H1 (cell line): ENCODE data around the gene MCF2L2. TPM values are rescaled to one million over a fixed set of nuclear protein-coding genes. Genes with fewer than 3 reads are reported as not detected.

Experiments used
- CTCF ChIA-PET: fragments of 300-600 bp; sonication (Branson Sonifier 250); formaldehyde crosslinking; loops from one replicate; lab custom pipeline; 2021; ENCODE audit not compliant: partially characterized antibody; lab: Charles Lee
- POLR2A ChIA-PET: fragments of 300-600 bp; sonication (Branson Sonifier 250); formaldehyde crosslinking; loops from one replicate; lab custom pipeline; 2021; ENCODE audit warnings: inconsistent platforms; ENCODE audit not compliant: partially characterized antibody; lab: Charles Lee
- DNase-seq, 2 experiments: peaks; one replicate each; pipeline versions ENCODE4 v3.0.0 to v3.0.0-alpha.2; 2010 to 2022; ENCODE audit warnings: low spot score in 2 of 2, low read depth in 1 of 2, mixed read lengths in 1 of 2
- FAIRE-seq: peaks from 2 replicates; lab custom pipeline; 2011; peaks lifted over from hg19 to GRCh38; lab: Jason Lieb, UNC
- H2AFZ ChIP-seq: 2 replicates; pipeline ENCODE4 v1.8.1; 2012; ENCODE audit warnings: low read length, inconsistent platforms
- H2AK5ac ChIP-seq: 2 replicates; pipeline ENCODE4 v1.6.1; 2013; ENCODE audit warnings: low read depth, low read length
- H2BK120ac ChIP-seq: replicated peaks from 2 replicates; pipeline ENCODE3; 2013; ENCODE audit warnings: low read depth, low read length, inconsistent platforms
- H2BK12ac ChIP-seq: 2 replicates; pipeline ENCODE4 v1.6.1; 2013; ENCODE audit warnings: low read depth, low read length
- H2BK15ac ChIP-seq: 2 replicates; pipeline ENCODE4 v1.6.1; 2013; ENCODE audit warnings: low read length
- H2BK20ac ChIP-seq: 2 replicates; pipeline ENCODE4 v1.6.1; 2013; ENCODE audit warnings: low read length
- H2BK5ac ChIP-seq: 2 replicates; pipeline ENCODE4 v1.6.1; 2013; ENCODE audit warnings: low read depth, low read length
- H3K14ac ChIP-seq: 2 replicates; pipeline ENCODE4 v1.6.1; 2013; ENCODE audit warnings: inconsistent platforms; ENCODE audit not compliant: insufficient read length
- H3K18ac ChIP-seq: 2 replicates; pipeline ENCODE4 v1.6.1; 2013; ENCODE audit warnings: low read length; ENCODE audit errors: extremely low read depth
- H3K23ac ChIP-seq: 2 replicates; pipeline ENCODE4 v1.6.1; 2013; ENCODE audit warnings: inconsistent platforms; ENCODE audit not compliant: insufficient read length
- H3K23me2 ChIP-seq: 2 replicates; pipeline ENCODE4 v1.6.1; 2013; ENCODE audit warnings: low read depth, low read length
- H3K27ac ChIP-seq: 2 replicates; pipeline ENCODE4 v1.6.1; 2011; ENCODE audit warnings: low read depth, low read length, inconsistent platforms
- H3K27me3 ChIP-seq, 4 experiments: replicated peaks in 1 of 4; 1 replicate in 1 of 4; 2 replicates in 3 of 4; pipeline versions ENCODE4 v1.6.1 to v1.8.1; 2011 to 2013; ENCODE audit warnings: low read length in 3 of 4, mild to moderate bottlenecking in 3 of 4, inconsistent platforms in 2 of 4, mixed read lengths in 2 of 4, moderate library complexity in 1 of 4; ENCODE audit not compliant: control insufficient read depth in 3 of 4, insufficient read depth in 3 of 4; ENCODE audit errors: extremely low read depth in 1 of 4
- H3K36me3 ChIP-seq, 4 experiments: 2 replicates each; pipeline versions ENCODE4 v1.6.1 to v1.8.1; 2011 to 2013; ENCODE audit warnings: mild to moderate bottlenecking in 4 of 4, low read length in 3 of 4, moderate library complexity in 2 of 4, control low read depth in 1 of 4, inconsistent platforms in 1 of 4; ENCODE audit not compliant: insufficient read depth in 4 of 4, control insufficient read depth in 2 of 4
- H3K4ac ChIP-seq: replicated peaks from 2 replicates; pipeline ENCODE3; 2013; ENCODE audit warnings: low read length, low read depth, mixed read lengths, inconsistent platforms; ENCODE audit not compliant: insufficient read length
- H3K4me1 ChIP-seq, 4 experiments: replicated peaks in 1 of 4; 1 replicate in 1 of 4; 2 replicates in 3 of 4; pipeline versions ENCODE4 v1.6.1 to v1.8.1; 2011 to 2013; ENCODE audit warnings: low read length in 3 of 4, inconsistent platforms in 2 of 4, mixed read lengths in 1 of 4; ENCODE audit not compliant: insufficient read depth in 4 of 4, control insufficient read depth in 3 of 4
- H3K4me2 ChIP-seq, 2 experiments: 2 replicates each; pipeline versions ENCODE4 v1.6.1 to v1.8.1; 2011 to 2013; ENCODE audit warnings: low read depth in 2 of 2, low read length in 2 of 2, control low read depth in 1 of 2, inconsistent platforms in 1 of 2, mild to moderate bottlenecking in 1 of 2; ENCODE audit not compliant: insufficient read depth in 1 of 2
- H3K4me3 ChIP-seq, 4 experiments: fragments of 200-600, 300-600 bp in 1 of 4; sonication (generic), shearing (Covaris generic), sonication (Bioruptor Twin) in 1 of 4; 2 replicates each; pipeline versions ENCODE4 v1.5.1 to v1.8.1; 2011 to 2016; ENCODE audit warnings: low read length in 4 of 4, low read depth in 3 of 4, control low read depth in 2 of 4, inconsistent platforms in 2 of 4, mild to moderate bottlenecking in 2 of 4, mixed read lengths in 1 of 4, moderate library complexity in 1 of 4; ENCODE audit not compliant: insufficient read depth in 2 of 4; ENCODE audit errors: extremely low read depth in 1 of 4
- H3K56ac ChIP-seq: replicated peaks from 2 replicates; pipeline ENCODE3; 2013; ENCODE audit warnings: low read depth, mild to moderate bottlenecking, mixed read lengths, low read length, inconsistent platforms; ENCODE audit not compliant: insufficient read length
- H3K79me1 ChIP-seq: 2 replicates; pipeline ENCODE4 v1.6.1; 2013; ENCODE audit warnings: low read depth, low read length, control low read depth
- H3K79me2 ChIP-seq, 2 experiments: 2 replicates each; pipeline versions ENCODE4 v1.6.1 to v1.8.1; 2012 to 2013; ENCODE audit warnings: low read length in 2 of 2, mild to moderate bottlenecking in 2 of 2, inconsistent platforms in 1 of 2; ENCODE audit not compliant: insufficient read depth in 2 of 2, control insufficient read depth in 1 of 2
- H3K9ac ChIP-seq, 4 experiments: replicated peaks in 1 of 4; 1 replicate in 1 of 4; 2 replicates in 3 of 4; pipeline versions ENCODE4 v1.6.1 to v1.8.1; 2011 to 2013; ENCODE audit warnings: low read depth in 3 of 4, low read length in 3 of 4, control low read depth in 2 of 4, mild to moderate bottlenecking in 2 of 4, moderate library complexity in 2 of 4, inconsistent platforms in 1 of 4; ENCODE audit errors: extremely low read depth in 1 of 4
- H3K9me3 ChIP-seq, 2 experiments: 2 replicates each; pipeline versions ENCODE4 v1.6.1 to v1.8.1; 2012 to 2013; ENCODE audit warnings: mild to moderate bottlenecking in 2 of 2, moderate library complexity in 2 of 2, control low read depth in 1 of 2, inconsistent platforms in 1 of 2, low read depth in 1 of 2, low read length in 1 of 2, mixed read lengths in 1 of 2; ENCODE audit not compliant: insufficient read depth in 2 of 2
- H4K20me1 ChIP-seq, 2 experiments: replicated peaks in 1 of 2; 2 replicates each; pipeline versions ENCODE3 to v1.8.1; 2011 to 2013; ENCODE audit warnings: inconsistent platforms in 2 of 2, low read length in 2 of 2, mild to moderate bottlenecking in 1 of 2; ENCODE audit not compliant: insufficient read depth in 2 of 2, control insufficient read depth in 1 of 2
- H4K5ac ChIP-seq: 2 replicates; pipeline ENCODE4 v1.6.1; 2013; ENCODE audit warnings: low read length, low read depth, mixed read lengths, inconsistent platforms; ENCODE audit not compliant: insufficient read length
- H4K8ac ChIP-seq: 2 replicates; pipeline ENCODE4 v1.8.0; 2013; ENCODE audit warnings: mild to moderate bottlenecking, moderate library complexity, low read length, inconsistent platforms; ENCODE audit not compliant: insufficient read depth; ENCODE audit errors: extremely low read depth
- H4K91ac ChIP-seq: replicated peaks from 2 replicates; pipeline ENCODE3; 2013; ENCODE audit warnings: low read length, mixed read lengths, inconsistent platforms; ENCODE audit not compliant: insufficient read length
- EP300 ChIP-seq, 2 experiments: IDR thresholded peaks; 1 replicate in 1 of 2; 2 replicates in 1 of 2; pipeline ENCODE4 v1.6.1; 2011 to 2012; ENCODE audit warnings: low read depth in 2 of 2, low read length in 2 of 2, mild to moderate bottlenecking in 2 of 2, borderline replicate concordance in 1 of 2, inconsistent platforms in 1 of 2, moderate library complexity in 1 of 2
- GABPA ChIP-seq: IDR thresholded peaks from 2 replicates; pipeline ENCODE4 v1.6.1; 2011; ENCODE audit warnings: mild to moderate bottlenecking, low read length, moderate library complexity, borderline replicate concordance; ENCODE audit not compliant: insufficient read depth
- HDAC2 ChIP-seq, 2 experiments: fragments of 300-600 bp in 1 of 2; sonication (generic) in 1 of 2; IDR thresholded peaks; 2 replicates each; pipeline ENCODE4 v1.6.1; 2011 to 2012; ENCODE audit warnings: low read depth in 2 of 2, low read length in 2 of 2, mild to moderate bottlenecking in 2 of 2, moderate library complexity in 2 of 2, borderline replicate concordance in 1 of 2, inconsistent platforms in 1 of 2
- JUN ChIP-seq: IDR thresholded peaks from 2 replicates; pipeline ENCODE4 v1.6.1; 2011; ENCODE audit warnings: low read depth, mild to moderate bottlenecking, improper control_type of control experiment, low read length
- NRF1 ChIP-seq: IDR thresholded peaks from 2 replicates; pipeline ENCODE4 v1.6.1; 2011; ENCODE audit warnings: mild to moderate bottlenecking, low read depth, low read length, improper control_type of control experiment
- PHF8 ChIP-seq: fragments of 200-600 bp; sonication (generic); conservative IDR thresholded peaks from 2 replicates; pipeline ENCODE4 v1.7.1; 2012; ENCODE audit warnings: low read depth, mild to moderate bottlenecking, inconsistent platforms, low read length, moderate library complexity
- RNF2 ChIP-seq: fragments of 200-900, 300-1000 bp; sonication (generic); IDR thresholded peaks from 2 replicates; pipeline ENCODE4 v1.7.1; 2016; ENCODE audit warnings: borderline replicate concordance, low read depth, mild to moderate bottlenecking, antibody characterized with exemption, low read length; ENCODE audit not compliant: poor library complexity, severe bottlenecking; ENCODE audit errors: missing control alignments
- SUZ12 ChIP-seq: fragments of 200-600 bp; sonication (generic); IDR thresholded peaks from 2 replicates; pipeline ENCODE4 v1.6.1; 2012; ENCODE audit warnings: mild to moderate bottlenecking, inconsistent platforms, low read length, moderate library complexity, mixed read lengths
- TCF12 ChIP-seq: IDR thresholded peaks from 2 replicates; pipeline ENCODE4 v1.6.1; 2011; ENCODE audit warnings: low read depth, mild to moderate bottlenecking, low read length
- ZNF274 ChIP-seq: IDR thresholded peaks from 2 replicates; pipeline ENCODE4 v1.7.0; 2012; ENCODE audit warnings: low read length, borderline replicate concordance; ENCODE audit errors: extremely low read depth
- WGBS, 2 experiments: shearing (Covaris generic) in 1 of 2; methylation state at CpG; one replicate each; pipeline versions ENCODE4 v1.1.6 to v1.1.7; 2013 to 2015; ENCODE audit warnings: low lambda C conversion rate in 2 of 2, mixed read lengths in 2 of 2, inconsistent platforms in 1 of 2, low coverage in 1 of 2, missing lambda C conversion rate in 1 of 2; ENCODE audit not compliant: insufficient replicate concordance in 2 of 2, insufficient coverage in 1 of 2, insufficient read length in 1 of 2; ENCODE audit errors: extremely low coverage in 1 of 2, missing lambda C conversion rate in 1 of 2; 5-methylcytosine and 5-hydroxymethylcytosine counted together
- polyA plus RNA-seq, 7 experiments: library from polyadenylated mRNA; depleted of rRNA in 3 of 7; stranded (reverse) in 5 of 7; unstranded in 2 of 7; fragments of >200 nt in 5 of 7; fragments of 200-250 nt in 2 of 7; gene quantifications; 1 replicate in 5 of 7; 2 replicates in 1 of 7; 4 replicates in 1 of 7; pipeline versions ENCODE4 v1.2.1 to v1.2.3, GENCODE V29; 2011 to 2013; ENCODE audit warnings: missing spikeins in 2 of 7, mixed read lengths in 2 of 7
- total RNA-seq: library from RNA; stranded (reverse); fragmentation: NEBNext Ultra II Directional; extraction: Animal tissue kit (Norgen Biotek cat#: 25700); gene quantifications from 2 replicates; pipeline ENCODE4 v1.2.1, GENCODE V29; 2021

Gene MCF2L2
- total and polyA plus RNA-seq, 2 of the 8 experiments (the other 6 are each of a cell fraction or from before 2014, with no cell fraction given) = 4.1 to 13.7 TPM

DNA sequence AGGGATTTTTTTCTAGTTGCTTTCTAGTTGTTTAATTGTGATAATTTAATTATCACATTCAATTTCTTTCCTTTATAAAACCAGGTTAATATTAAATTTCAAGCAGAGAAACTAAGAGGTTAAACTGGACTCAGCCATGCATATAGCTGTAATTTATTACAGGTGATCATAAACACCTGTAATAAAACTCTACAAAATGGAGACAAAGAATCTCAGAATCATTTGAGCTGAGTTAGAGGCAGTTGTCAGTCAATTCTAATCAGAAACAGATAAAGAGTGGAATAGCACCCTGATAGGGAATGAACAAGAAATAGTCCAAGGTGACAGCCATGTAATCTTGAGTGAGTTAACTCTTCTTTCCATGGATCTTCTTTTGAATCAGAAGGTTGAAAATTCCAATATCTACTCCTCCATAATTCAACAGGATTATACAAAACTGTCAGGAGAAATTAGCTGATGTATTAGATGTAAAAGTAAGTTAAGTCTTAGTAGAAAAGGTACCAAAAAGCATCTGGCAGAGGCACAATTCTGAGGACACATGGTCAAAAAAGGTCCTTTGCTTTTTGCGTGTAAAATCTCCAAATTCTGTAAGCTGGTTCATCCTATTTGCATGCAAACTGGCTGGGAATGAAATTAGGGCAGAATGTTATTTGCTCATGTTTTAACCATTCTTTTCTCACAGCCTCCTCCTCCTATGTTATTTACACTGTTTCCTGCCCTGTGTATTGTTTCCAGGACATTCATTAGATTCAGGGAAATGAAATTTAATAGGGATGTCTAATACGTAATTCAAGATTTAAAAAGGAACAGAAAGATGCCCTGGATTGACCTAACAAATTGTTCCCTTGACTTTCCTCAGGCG lies 214.8 kb downstream of the MCF2L2 start:
- 88% methylated on average over 3 of the region's 3 CpGs; no CpG with 5 or more reads in 1 of the 2 experiments for WGBS, 2 experiments
- Histone ChIP-seq H3K79me2 (no peaks in the 10 kb centered on the region), H3K27me3 (no peaks in the 10 kb centered on the region), H3K4ac (no peak overlapping the region), H4K8ac (no peak overlapping the region), H2AFZ (no peak overlapping the region), H3K23me2 (no peaks in the 10 kb centered on the region), H3K4me2 (no peak overlapping the region), H2BK15ac (no peak overlapping the region), H3K79me1 (no peaks in the 10 kb centered on the region), H3K56ac (no peak overlapping the region), H3K9me3 (no peaks in the 10 kb centered on the region), H2BK5ac (no peak overlapping the region), H2BK12ac (no peak overlapping the region), H4K5ac (no peak overlapping the region), H3K4me1 (no peaks in the 10 kb centered on the region), H3K23ac (no peak overlapping the region), H3K27ac (no peak overlapping the region), H3K4me3 (no peak overlapping the region), H2BK20ac (no peak overlapping the region), H4K91ac (no peak overlapping the region), H2AK5ac (no peak overlapping the region), H3K18ac (no peak overlapping the region), H4K20me1 (no peaks in the 10 kb centered on the region), H3K36me3 (no peaks in the 10 kb centered on the region; a peak in 1 of 8 replicates), H3K14ac (no peak overlapping the region), H3K9ac (no peak overlapping the region), H2BK120ac (no peak overlapping the region)
- no peak for DNase-seq
- ChIA-PET CTCF (interaction anchor here (1.3 kb wide), 1 partner anchor 30 kb away, joined by 4 read pairs; no protein-coding TSS in a partner anchor), POLR2A (no interaction called here)
- no peak for FAIRE-seq
- TF ChIP-seq PHF8 (no peak), EP300 (IDR thresholded peaks at IDR 0.05; ENCODE audit: borderline replicate concordance in 1 of 2, low read depth in 2 of 2, low read length in 2 of 2) (no peak), RNF2 (no peak), SUZ12 (no peak), ZNF274 (no peak), TCF12 (no peak), GABPA (no peak), NRF1 (no peak), JUN (no peak), HDAC2 (IDR thresholded peaks at IDR 0.05; ENCODE audit: borderline replicate concordance in 1 of 2, low read depth in 2 of 2, low read length in 2 of 2) (no peak)
